Subcutaneous adipose tissue (tissue), 4 donors: ENCODE measurements around the gene IZUMO4. TPM values are rescaled to one million over a fixed set of nuclear protein-coding genes. Genes with fewer than 3 reads are reported as not detected.

ENCODE experiments used
- CTCF ChIP-seq: fragments of 450-650 bp; IDR thresholded peaks from one replicate; pipeline ENCODE4 v1.5.1; 2016; ENCODE audit warnings: low read depth, mild to moderate bottlenecking, control low read depth, antibody characterized with exemption, moderate library complexity
- total RNA-seq, 4 donors: library from RNA; depleted of rRNA; stranded (reverse); fragments of >200 nt; gene quantifications; one replicate each; pipeline ENCODE4 v1.1.0, GENCODE V29; 2016

Gene IZUMO4
- total RNA-seq, 4 donors from 2014 or later = 2.0 to 11.1 (median 6.3) TPM

- no peak for TF ChIP-seq CTCF
Observed at GRCh38 chr19:2116507-2116906, 19.8 kb downstream of the IZUMO4 start.

GRCh38 chr19:2117215-2117960 is 20.7 kb downstream of the IZUMO4 start:
- no peak for TF ChIP-seq CTCF

- no peak for TF ChIP-seq CTCF
Observed at GRCh38 chr19:2118438-2118837, 21.7 kb downstream of the IZUMO4 start.

GRCh38 chr19:2119921-2120785 is 23.4 kb downstream of the IZUMO4 start:
- TF ChIP-seq CTCF = no peak

- TF ChIP-seq CTCF = no peak
Observed at GRCh38 chr19:2120821-2121220, 24.1 kb downstream of the IZUMO4 start.

GRCh38 chr19:2121416-2122051 is 24.8 kb downstream of the IZUMO4 start:
- TF ChIP-seq CTCF = no peak

GRCh38 chr19:2122251-2122650 is 25.5 kb downstream of the IZUMO4 start:
- no peak for TF ChIP-seq CTCF
